Measurements from ENCODE around the gene PRR30.
A peak's percentile ranks its signal among the peaks of the same experiment; 100 is the strongest.
"Not testable (repeated sequence)": the region's sequence is repeated elsewhere in the genome, so short reads cannot be mapped to it uniquely, and the experiment has no call there.

The PRR30 gene

DNA sequence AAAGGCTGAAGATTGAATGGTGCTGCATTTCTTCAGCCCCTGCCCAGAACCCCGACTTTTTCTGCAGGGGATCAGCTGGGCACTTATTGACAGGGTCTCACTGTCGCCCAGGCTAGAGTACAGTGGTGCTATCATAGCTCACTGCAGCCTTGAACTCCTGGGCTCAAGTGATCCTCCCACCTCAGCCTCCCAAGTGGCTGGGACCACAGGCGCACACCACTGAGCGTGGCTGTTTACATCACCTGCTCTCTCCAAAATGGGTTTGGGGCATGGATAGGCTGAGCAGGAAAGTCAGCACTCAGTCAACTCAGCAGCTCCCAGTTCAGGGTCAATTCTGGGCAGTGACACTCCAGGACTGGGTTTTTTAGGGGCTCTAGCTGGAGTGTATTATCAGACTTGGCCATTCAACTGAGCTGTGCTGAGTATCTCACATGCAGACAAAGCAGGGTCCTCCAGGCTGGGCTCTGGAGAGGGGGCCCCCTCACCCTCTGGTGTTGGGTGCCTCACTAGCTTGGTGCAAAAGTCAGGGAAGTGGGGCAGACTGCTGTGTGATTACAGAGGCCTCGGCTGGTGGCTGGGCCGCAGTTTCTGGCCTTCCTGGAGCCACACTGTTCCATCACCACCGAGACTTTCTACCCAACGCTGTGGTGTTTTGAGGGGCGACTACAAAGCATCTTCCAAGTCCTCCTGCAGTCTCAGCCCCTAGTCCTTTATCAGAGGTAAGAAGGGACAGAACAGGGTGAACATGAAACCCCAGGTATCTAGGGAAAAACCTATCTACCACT is 11.1 kb downstream of the PRR30 start:
- no peak for DNase-seq

DNA sequence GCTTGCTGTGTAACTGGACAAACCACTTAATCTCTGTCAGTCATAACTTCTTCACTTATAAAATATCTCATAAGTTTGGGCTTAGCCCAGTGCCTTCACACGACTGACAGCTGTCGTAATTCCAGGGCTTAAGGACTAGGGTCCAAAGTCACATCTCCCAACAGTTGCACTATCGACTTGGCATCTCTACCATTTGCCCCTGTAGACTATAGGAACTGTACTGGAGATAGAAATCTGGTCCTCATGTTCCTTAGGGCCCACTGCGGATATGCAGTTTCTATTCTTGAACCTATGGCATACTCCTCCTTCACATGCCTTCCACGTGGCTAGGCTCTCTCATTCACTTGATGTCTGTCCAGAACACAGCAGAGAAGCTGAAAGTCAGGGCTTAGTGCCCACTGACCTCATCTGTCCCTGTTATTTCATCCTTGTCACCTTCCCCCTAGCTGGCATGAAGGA is 12.9 kb downstream of the PRR30 start:
- DNase-seq: no peak

DNA sequence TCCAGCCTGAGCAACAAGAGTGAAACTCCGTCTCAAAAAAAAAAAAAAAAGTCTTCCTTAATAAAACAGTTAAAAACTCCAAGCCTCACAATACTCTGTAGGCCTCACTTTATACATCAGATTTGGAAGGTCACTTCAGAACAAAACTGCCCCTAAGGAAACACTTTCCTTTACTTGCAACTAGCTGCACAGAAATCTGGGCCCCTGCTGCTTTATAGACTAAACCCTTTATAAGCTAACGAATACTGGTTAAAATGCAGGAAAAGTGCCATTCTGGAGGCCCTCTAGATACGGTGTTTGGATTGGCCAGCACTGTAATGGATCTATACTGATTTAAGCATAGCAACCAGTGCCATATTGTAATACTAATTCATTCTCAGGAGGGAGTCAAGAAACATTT is 14.1 kb downstream of the PRR30 start:
- DNase-seq: no peak

- DNase-seq: peak; percentile 20
Measured at GRCh38 chr2:27123302-27124150, 15.7 kb downstream of the PRR30 start, which contains the start of gene ABHD1. ABHD1 (plus strand) TSS chr2:27123815; CDS start chr2:27123949, 134 bp downstream.

- no peak for DNase-seq
Measured at GRCh38 chr2:27122791-27123190, 16.4 kb downstream of the PRR30 start.

GRCh38 chr2:27121906-27122305 is 17.3 kb downstream of the PRR30 start:
- no peak for DNase-seq

GRCh38 chr2:27119330-27119670 is 19.9 kb downstream of the PRR30 start:
- not testable (repeated sequence) for DNase-seq

DNA sequence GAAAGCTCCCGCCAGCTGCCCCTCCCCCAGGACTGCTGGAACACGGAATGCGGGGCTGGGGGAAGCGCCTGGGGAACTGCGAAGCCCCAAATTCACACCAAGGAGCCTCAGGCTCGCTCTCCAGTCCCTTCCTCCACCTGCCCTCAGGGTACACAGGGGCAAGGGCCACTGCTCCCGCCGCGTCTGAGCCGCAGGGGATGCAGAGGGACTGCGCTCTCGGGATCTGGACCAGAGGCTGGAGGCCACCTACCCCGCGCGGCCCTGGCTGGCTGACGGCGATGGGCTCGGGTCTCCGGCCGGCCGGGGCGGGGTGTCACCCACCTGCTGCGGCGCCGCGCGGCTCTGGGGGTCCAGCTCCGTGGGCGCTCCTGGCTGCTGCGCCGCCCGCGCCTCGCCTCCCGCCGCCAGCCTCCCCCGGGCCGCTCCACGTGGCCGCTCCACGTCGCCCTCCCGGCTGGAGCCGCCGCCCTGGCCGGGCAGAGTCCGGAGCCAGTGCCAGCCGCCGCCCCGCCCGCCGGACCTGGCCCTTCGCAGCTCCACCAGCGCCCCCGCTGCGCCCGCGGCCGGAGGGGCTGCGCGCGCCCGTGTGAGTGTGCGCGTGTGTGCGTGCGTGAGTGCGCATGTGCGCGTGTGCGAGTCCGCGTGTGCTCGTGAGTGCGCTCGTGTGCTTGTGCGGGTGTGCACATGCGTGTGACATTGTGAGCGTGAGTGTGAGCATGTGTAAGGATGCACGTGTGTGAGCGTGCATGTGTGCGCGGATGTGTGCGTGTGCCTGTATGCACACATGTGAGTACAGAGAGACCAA is 20.5 kb downstream of the PRR30 start, which contains the start of gene CGREF1:
CGREF1 (minus strand) TSS at position 604 of the 805 bp plus-strand sequence. CDS start 14,762 bp downstream, outside the sequence.
- DNase-seq: peak; percentile 10

DNA sequence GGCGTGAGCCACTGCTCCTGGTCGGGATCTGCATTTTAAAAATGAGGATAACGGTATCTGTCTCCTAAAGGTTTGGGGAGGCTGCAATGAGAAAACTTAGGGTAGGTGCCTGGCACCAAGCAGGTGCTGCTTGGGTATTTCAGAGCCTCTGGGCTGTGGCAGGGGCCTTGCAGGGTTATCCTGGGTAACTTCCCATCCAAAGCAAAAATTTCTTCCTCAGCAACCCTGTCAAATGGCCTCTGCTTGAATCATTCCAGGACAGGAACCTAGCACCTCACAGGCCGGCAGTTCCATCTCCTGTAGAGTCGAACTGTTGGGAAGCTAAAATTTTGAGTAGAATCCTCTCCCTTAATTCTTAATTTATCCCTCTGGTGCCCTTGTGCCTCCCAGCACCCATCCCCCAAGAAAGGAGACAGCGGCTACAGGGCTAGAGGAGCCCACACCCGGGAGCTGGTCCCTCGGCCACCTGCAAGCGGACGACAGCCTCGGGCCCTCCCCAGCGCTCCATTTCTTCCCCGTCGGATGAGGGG is 21.1 kb downstream of the PRR30 start:
- DNase-seq: no peak

DNA sequence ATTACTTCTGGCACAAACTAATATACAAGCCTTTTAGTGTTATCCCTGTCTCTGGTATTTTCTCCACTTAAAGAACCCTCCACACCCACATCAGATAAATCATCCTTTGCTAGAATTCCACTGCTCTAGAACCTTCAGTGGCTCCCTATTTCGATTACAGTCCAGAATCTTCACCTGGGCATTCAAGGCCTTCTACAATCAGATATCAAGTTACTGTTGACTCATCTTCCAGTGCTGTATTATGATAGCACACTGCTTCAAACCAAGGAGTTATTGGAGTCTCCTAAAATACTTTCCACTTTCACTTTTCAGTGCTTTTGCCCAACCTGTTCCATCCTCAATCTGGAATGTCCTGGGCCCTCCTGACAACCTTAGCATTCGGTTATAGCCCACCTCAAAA is 23.7 kb downstream of the PRR30 start:
- no peak for DNase-seq

- not testable (repeated sequence) for DNase-seq
Measured at GRCh38 chr2:27111392-27112078, 27.7 kb downstream of the PRR30 start.

DNA sequence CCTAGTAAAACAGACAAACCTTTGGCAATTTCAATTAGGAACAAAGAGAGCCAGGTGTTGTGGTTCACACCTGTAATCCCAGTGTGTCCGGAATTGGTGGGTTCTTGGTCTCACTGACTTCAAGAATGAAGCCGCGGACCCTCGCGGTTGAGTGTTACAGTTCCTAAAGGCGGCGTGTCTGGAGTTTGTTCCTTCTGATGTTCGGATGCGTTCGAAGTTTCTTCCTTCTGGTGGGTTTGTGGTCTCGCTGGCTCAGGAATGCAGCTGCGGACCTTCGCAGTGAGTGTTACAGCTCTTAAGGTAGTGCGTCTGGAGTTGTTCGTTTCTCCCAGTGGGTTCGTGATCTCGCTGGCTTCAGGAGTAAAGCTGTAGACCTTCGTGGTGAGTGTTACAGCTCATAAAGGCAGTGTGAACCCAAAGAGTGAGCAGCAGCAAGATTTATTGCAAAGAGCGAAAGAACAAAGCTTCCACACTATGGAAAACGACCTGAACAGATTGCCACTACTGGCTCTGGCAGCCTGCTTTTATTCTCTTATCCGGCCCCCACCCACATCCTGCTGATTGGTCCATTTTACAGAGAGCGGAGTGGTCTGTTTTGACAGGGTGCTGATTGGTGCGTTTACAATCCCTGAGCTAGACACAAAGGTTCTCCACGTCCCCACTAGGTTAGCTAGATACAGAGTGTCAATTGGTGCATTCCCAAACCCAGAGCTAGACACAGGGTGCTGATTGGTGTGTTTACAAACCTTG is 28.4 kb downstream of the PRR30 start:
- not testable (repeated sequence) for DNase-seq

DNA sequence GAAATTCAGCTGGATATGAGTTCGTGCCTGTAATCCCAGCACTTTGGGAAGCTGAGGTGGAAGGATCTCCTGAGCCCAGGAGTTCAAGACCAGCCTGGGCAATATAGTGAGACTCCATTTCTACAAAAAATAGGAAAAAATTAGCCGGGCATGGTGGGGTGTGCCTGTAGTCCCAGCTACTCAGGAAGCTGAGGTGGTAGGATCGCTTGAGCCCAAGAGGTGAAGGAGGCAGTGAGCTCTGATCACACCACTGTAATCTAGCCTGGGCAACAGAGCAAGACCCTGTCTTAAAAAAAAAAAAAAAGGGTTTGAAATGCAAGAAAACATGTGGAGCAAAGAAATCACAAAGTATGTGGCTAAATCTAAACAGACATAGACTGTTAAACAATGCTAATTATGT is 30.1 kb downstream of the PRR30 start:
- no peak for DNase-seq

GRCh38 chr2:27108221-27108620 is 31.0 kb downstream of the PRR30 start:
- DNase-seq: no peak

DNA sequence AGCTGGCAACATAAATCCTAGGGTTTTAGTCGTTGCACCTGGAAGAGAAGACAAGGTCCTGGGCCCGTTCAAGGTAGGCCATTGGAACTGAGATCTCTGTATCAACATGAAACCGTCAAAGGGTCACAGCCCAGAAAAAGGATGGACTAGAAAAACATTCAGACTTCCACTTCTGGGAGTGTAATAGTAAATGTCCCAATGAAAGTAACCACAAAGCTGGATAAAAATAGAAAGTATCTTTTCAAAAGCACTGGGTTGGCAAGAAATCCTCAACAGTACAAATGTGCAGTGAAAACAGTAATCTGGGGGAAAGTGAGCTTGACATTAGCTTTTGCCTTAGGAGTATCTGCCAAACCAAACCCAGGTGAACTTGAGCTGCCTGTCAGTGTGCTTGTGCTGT is 33.2 kb downstream of the PRR30 start:
- DNase-seq: no peak

DNA sequence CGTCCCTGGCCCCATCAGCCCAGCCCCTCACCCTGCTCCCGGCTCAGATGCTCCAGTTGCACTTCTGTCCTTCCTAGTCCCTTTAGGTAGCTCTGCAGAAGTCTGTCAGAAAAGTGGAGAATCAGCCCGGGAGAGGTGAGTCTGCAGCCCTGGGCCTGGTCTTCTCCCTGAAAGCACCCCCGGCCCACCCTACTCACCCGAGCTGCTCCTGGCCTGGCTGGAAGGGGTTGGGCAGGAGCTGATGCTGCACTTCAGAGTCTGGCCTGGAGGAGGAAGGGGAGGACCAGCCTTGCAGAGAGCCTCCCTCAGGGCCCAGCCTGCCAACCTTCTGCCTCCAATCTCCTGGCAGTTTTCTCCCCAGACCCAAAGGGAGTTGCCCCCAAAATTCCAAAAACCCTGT is 36.9 kb downstream of the PRR30 start:
- DNase-seq: no peak

GRCh38 chr2:27100036-27100435 is 39.2 kb downstream of the PRR30 start:
- DNase-seq: no peak

- DNase-seq: no peak
Measured at GRCh38 chr2:27099334-27099955, 39.8 kb downstream of the PRR30 start.

DNA sequence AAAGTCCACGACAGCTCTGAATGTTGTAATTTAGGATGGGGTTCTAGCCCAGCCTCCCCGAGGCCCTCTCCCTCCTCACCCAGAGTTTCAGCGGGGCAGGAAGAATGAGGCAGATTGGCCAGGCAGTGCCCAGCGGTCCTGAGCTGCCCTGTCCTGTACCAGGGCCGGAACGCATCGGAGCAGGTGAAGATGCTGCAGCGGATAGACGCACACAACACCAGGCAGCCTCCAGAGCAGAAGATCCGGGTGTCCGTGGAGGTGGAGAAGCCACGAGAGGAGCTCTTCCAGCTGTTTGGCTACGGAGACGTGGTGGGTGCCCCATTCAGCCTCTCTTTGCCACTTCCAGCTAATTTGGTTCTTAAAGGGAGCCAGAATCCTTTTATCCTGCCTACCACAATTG is 41.9 kb downstream of the PRR30 start:
- no peak for DNase-seq

- DNase-seq: no peak
Measured at GRCh38 chr2:27096748-27097297, 42.4 kb downstream of the PRR30 start.

Data from NCI-H1105 treated with DMSO at 0.1 percent for 48 hours (cell line).